Progenitor cell of endocrine pancreas (in vitro differentiated cells): ENCODE data around the gene PPM1E. TPM values are rescaled to one million over a fixed set of nuclear protein-coding genes. Genes with fewer than 3 reads are reported as not detected.

ENCODE experiments used
- DNase-seq: peaks from one replicate; pipeline ENCODE4 v3.0.0; 2021; ENCODE audit warnings: low spot score; ENCODE audit not compliant: unreplicated experiment
- H3K27ac Mint-ChIP-seq: 2 replicates; pipeline ENCODE4 v1.8.0; 2021; ENCODE audit warnings: mild to moderate bottlenecking, moderate library complexity, mixed read lengths
- H3K27me3 Mint-ChIP-seq: 2 replicates; pipeline ENCODE4 v1.8.0; 2021; ENCODE audit warnings: mixed read lengths
- H3K36me3 Mint-ChIP-seq: 2 replicates; pipeline ENCODE4 v1.8.0; 2022; ENCODE audit warnings: mixed read lengths; ENCODE audit not compliant: insufficient read depth
- H3K4me1 Mint-ChIP-seq: 2 replicates; pipeline ENCODE4 v1.8.0; 2021; ENCODE audit warnings: low read depth, mixed read lengths
- H3K4me3 Mint-ChIP-seq: 2 replicates; pipeline ENCODE4 v1.8.0; 2021; ENCODE audit warnings: low read depth, mild to moderate bottlenecking, moderate library complexity, mixed read lengths
- H3K9me3 Mint-ChIP-seq: 2 replicates; pipeline ENCODE4 v1.8.0; 2021; ENCODE audit warnings: low read depth, mixed read lengths
- CTCF ChIP-seq: fragments of 200-600 bp; sonication (generic); IDR thresholded peaks from one replicate; pipeline ENCODE4 v1.5.0; 2021; ENCODE audit warnings: antibody characterized with exemption, mild to moderate bottlenecking; ENCODE audit not compliant: unreplicated experiment
- total RNA-seq: library from RNA; stranded (reverse); gene quantifications from 2 replicates; pipeline ENCODE4 v1.2.1, GENCODE V29; 2021

Gene PPM1E
- total RNA-seq, 1 donor from 2014 or later: 1.6 TPM

- no peak overlapping the region for H3K4me3 Mint-ChIP-seq
- TF ChIP-seq CTCF: no peak
- no peaks in the 10 kb centered on the region for H3K9me3 Mint-ChIP-seq
- DNase-seq: no peak
- H3K36me3 Mint-ChIP-seq: peaks cover 2% of the 10 kb centered on the region
- no peaks in the 10 kb centered on the region for H3K4me1 Mint-ChIP-seq
- no peak overlapping the region for H3K27ac Mint-ChIP-seq
- H3K27me3 Mint-ChIP-seq: no peaks in the 10 kb centered on the region
Measured at GRCh38 chr17:58728798-58729197, 26.9 kb upstream of the PPM1E start.

GRCh38 chr17:58730937-58731336 lies 24.7 kb upstream of the PPM1E start:
- no peak overlapping the region for H3K4me3 Mint-ChIP-seq
- no peak overlapping the region for H3K27ac Mint-ChIP-seq
- TF ChIP-seq CTCF: no peak
- H3K4me1 Mint-ChIP-seq: no peaks in the 10 kb centered on the region
- H3K36me3 Mint-ChIP-seq: peaks cover 2% of the 10 kb centered on the region
- no peaks in the 10 kb centered on the region for H3K27me3 Mint-ChIP-seq
- no peak for DNase-seq
- no peaks in the 10 kb centered on the region for H3K9me3 Mint-ChIP-seq

GRCh38 chr17:58734040-58734439 lies 21.6 kb upstream of the PPM1E start:
- no peaks in the 10 kb centered on the region for H3K9me3 Mint-ChIP-seq
- no peaks in the 10 kb centered on the region for H3K4me1 Mint-ChIP-seq
- DNase-seq: no peak
- peaks cover 2% of the 10 kb centered on the region for H3K36me3 Mint-ChIP-seq
- H3K4me3 Mint-ChIP-seq: no peak overlapping the region
- no peak overlapping the region for H3K27ac Mint-ChIP-seq
- no peaks in the 10 kb centered on the region for H3K27me3 Mint-ChIP-seq
- no peak for TF ChIP-seq CTCF

- Mint-ChIP-seq H3K27me3 (no peaks in the 10 kb centered on the region), H3K4me3 (no peak overlapping the region), H3K9me3 (no peaks in the 10 kb centered on the region), H3K27ac (peak overlapping the region; percentile 33), H3K4me1 (no peaks in the 10 kb centered on the region), H3K36me3 (peaks cover 2% of the 10 kb centered on the region)
- no peak for TF ChIP-seq CTCF
- DNase-seq: no peak
Measured at GRCh38 chr17:58734811-58735210, 20.8 kb upstream of the PPM1E start.

GRCh38 chr17:58741121-58741625 lies 14.5 kb upstream of the PPM1E start:
- H3K4me3 Mint-ChIP-seq: no peak overlapping the region
- DNase-seq: no peak
- no peaks in the 10 kb centered on the region for H3K27me3 Mint-ChIP-seq
- no peaks in the 10 kb centered on the region for H3K36me3 Mint-ChIP-seq
- TF ChIP-seq CTCF: no peak
- no peaks in the 10 kb centered on the region for H3K4me1 Mint-ChIP-seq
- no peaks in the 10 kb centered on the region for H3K9me3 Mint-ChIP-seq
- no peak overlapping the region for H3K27ac Mint-ChIP-seq
